Measurements from ENCODE around the gene CDK11B.

Gene CDK11B

DNA sequence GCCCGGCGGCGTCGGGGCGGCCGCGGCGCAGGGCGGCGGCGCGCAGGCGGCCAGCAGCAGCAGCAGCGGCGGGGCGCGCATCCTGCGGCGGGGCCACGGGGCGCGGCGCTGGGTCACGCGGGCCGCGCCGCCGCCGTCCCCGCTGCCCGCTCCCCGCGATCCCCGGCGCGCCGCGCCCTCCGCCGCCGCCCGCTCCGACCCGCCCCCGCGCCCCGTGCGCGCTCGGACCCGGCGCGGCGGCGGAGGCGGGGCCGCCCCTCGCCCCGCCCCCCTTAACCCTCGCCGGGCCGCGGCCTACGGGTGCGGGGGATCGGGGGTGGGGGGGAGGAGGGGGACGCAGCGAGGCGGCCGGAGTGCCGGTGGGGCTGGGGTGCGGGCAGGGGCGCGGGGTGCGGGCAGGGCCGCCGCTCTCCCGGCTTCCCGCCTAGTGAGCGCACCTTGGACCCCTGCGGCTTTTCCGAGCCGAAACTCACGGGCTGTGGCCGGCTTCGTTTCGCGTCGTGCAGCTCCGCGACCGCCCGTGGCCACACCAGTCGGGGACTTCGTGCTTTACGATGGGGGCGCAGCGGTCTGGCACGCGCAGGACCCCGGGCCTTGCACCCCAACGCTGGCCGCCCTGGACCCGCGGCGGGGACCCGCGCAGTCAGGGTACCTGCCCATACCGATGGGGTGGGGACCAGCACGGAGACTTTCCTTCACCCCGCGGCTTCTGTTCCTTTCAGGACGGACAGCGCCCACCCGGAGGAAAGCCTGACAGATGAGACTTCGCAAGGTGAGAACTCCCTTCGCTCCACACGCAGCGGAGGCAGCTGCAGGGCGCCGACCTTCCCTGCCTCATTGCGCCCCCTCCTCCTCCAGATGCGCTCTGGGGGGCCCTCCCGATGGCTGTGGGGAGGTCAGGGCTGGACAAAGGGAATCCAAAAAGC is 58.6 kb downstream of the CDK11B start, which contains the start of gene FNDC10:
Gene FNDC10 (minus strand): TSS at position 201 of the 926 bp plus-strand sequence. CDS start 120 bp downstream, at position 81.
- H3K27me3 ChIP-seq (ENCODE audit: low read depth, low read length), result peaks cover 12% of the 10 kb centered on the region; the same call in 1 of the 2 replicates
- TF ChIP-seq, protein P1, sequence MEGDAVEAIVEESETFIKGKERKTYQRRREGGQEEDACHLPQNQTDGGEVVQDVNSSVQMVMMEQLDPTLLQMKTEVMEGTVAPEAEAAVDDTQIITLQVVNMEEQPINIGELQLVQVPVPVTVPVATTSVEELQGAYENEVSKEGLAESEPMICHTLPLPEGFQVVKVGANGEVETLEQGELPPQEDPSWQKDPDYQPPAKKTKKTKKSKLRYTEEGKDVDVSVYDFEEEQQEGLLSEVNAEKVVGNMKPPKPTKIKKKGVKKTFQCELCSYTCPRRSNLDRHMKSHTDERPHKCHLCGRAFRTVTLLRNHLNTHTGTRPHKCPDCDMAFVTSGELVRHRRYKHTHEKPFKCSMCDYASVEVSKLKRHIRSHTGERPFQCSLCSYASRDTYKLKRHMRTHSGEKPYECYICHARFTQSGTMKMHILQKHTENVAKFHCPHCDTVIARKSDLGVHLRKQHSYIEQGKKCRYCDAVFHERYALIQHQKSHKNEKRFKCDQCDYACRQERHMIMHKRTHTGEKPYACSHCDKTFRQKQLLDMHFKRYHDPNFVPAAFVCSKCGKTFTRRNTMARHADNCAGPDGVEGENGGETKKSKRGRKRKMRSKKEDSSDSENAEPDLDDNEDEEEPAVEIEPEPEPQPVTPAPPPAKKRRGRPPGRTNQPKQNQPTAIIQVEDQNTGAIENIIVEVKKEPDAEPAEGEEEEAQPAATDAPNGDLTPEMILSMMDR (IDR thresholded peaks at IDR 0.05; ENCODE audit: low read depth, low read length), result no peak
- no peak for TF ChIP-seq EZH2phosphoT487 (IDR thresholded peaks at IDR 0.05; ENCODE audit: low read depth)
- no peaks in the 10 kb centered on the region for H4K20me1 ChIP-seq (ENCODE audit: insufficient read depth, low read length)
- no peak within 1 kb of the TSS for H3K27ac ChIP-seq (ENCODE audit: low read length)
- H3K4me2 ChIP-seq (ENCODE audit: low read length), result no peak within 1 kb of the TSS
- no peaks in the 10 kb centered on the region for H3K79me2 ChIP-seq (ENCODE audit: low read length)
- H3K4me3 ChIP-seq (ENCODE audit: low read length), result no peak within 1 kb of the TSS
- H3K9ac ChIP-seq (ENCODE audit: low read length), result no peak within 1 kb of the TSS
- no peaks in the 10 kb centered on the region for H3K36me3 ChIP-seq (replicated peaks; ENCODE audit: low read depth, low read length)
- no peaks in the 10 kb centered on the region for H3K9me3 ChIP-seq (ENCODE audit: insufficient read depth, low read length)
- peaks cover 33% of the 10 kb centered on the region for H3K4me1 ChIP-seq (ENCODE audit: low read length)
- H2AFZ ChIP-seq (ENCODE audit: low read depth, low read length), result no peak within 1 kb of the TSS

DNA sequence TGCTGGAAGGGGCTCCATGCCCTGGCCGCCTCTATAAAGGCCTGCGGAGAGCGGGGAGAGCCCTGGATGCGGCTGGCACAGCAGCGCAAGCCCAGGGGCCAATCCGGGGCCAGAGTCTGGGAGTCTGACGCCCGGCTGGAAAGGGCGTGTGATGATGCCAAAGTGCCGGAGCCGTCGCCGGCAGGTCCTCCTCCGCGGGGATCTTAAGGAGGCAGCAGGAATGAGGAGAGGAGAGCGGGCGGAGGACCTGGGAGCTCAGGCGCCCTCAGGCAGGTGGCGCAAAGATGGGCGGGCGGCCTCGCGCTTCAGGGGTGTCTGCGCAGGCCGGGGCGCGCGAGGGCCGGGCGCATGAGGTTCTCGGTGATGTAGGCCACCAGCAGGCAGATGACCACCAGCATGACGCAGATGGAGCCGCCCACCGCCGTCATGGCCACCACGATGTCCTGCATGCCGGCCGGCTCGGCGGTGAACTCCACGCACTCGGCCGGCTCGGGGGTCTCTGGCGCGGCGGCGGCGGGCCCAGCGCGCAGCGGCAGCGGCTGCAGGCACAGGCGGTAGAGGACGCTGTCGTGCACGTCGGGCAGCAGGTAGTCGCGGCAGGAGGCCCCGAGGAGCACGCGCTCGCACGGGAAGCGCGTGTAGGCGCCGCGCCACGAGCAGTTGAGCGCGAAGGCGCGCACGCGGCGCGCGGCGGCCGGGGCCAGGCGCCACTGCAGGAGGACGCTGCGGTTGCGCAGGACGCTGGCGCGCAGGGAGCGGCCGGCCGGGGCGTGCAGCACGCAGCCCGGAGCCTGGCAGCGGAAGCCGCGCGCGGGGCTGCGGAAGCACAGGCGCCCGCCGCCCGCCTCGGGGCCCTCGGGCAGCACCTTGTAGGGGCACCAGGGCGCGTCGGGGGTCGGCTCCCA is 59.5 kb downstream of the CDK11B start:
- Histone ChIP-seq H2AFZ (ENCODE audit: low read depth, low read length) (no peak overlapping the region), H3K79me2 (ENCODE audit: low read length) (no peaks in the 10 kb centered on the region), H3K4me2 (ENCODE audit: low read length) (no peak overlapping the region), H3K27me3 (ENCODE audit: low read depth, low read length) (peaks cover 12% of the 10 kb centered on the region; the same call in 1 of the 2 replicates), H3K4me1 (ENCODE audit: low read length) (peaks cover 33% of the 10 kb centered on the region), H3K36me3 (replicated peaks; ENCODE audit: low read depth, low read length) (no peaks in the 10 kb centered on the region), H3K4me3 (ENCODE audit: low read length) (no peak overlapping the region), H3K27ac (ENCODE audit: low read length) (no peak overlapping the region), H4K20me1 (ENCODE audit: insufficient read depth, low read length) (no peaks in the 10 kb centered on the region), H3K9me3 (ENCODE audit: insufficient read depth, low read length) (no peaks in the 10 kb centered on the region), H3K9ac (ENCODE audit: low read length) (no peak overlapping the region)
- TF ChIP-seq, protein P1 (IDR thresholded peaks at IDR 0.05; ENCODE audit: low read depth, low read length), result no peak
- no peak for TF ChIP-seq EZH2phosphoT487 (IDR thresholded peaks at IDR 0.05; ENCODE audit: low read depth)

DNA sequence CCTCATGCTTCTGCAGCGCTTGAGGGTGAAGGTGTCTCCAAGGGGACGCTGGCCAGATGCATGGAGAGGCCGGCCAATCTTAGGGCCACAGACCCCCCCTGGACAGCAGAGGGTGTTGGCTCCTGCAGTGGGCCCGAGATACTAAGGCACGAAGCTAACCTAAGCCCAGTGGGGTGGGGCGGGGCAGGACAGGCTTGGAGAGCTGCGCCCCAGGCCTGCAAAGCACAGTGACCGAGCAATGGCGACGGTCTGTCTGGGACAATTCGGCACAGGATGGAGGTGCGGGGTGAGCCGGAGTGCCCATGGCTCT is 60.1 kb downstream of the CDK11B start:
- Histone ChIP-seq H3K27ac (ENCODE audit: low read length) (no peak overlapping the region), H3K4me2 (ENCODE audit: low read length) (no peak overlapping the region)

More for the DNA sequence above, 60.1 kb downstream of the CDK11B start:
- Histone ChIP-seq H3K27me3 (ENCODE audit: low read depth, low read length) (peaks cover 12% of the 10 kb centered on the region; the same call in 1 of the 2 replicates), H3K36me3 (replicated peaks; ENCODE audit: low read depth, low read length) (no peaks in the 10 kb centered on the region), H3K4me3 (ENCODE audit: low read length) (no peak overlapping the region), H3K79me2 (ENCODE audit: low read length) (no peaks in the 10 kb centered on the region), H3K9ac (ENCODE audit: low read length) (no peak overlapping the region), H4K20me1 (ENCODE audit: insufficient read depth, low read length) (no peaks in the 10 kb centered on the region), H3K9me3 (ENCODE audit: insufficient read depth, low read length) (no peaks in the 10 kb centered on the region), H2AFZ (ENCODE audit: low read depth, low read length) (no peak overlapping the region), H3K4me1 (ENCODE audit: low read length) (peaks cover 30% of the 10 kb centered on the region)
- no peak for TF ChIP-seq EZH2phosphoT487 (IDR thresholded peaks at IDR 0.05; ENCODE audit: low read depth)
- TF ChIP-seq, protein P1 (IDR thresholded peaks at IDR 0.05; ENCODE audit: low read depth, low read length), result no peak
